Raji (cell line): ENCODE results near the gene ASB9.

Experiments
- POLR2A ChIP-seq: IDR thresholded peaks from 2 replicates; pipeline ENCODE4 v1.6.1; 2011; ENCODE audit warnings: low read depth, low read length, control low read depth; ENCODE audit not compliant: insufficient read depth

Gene ASB9

DNA sequence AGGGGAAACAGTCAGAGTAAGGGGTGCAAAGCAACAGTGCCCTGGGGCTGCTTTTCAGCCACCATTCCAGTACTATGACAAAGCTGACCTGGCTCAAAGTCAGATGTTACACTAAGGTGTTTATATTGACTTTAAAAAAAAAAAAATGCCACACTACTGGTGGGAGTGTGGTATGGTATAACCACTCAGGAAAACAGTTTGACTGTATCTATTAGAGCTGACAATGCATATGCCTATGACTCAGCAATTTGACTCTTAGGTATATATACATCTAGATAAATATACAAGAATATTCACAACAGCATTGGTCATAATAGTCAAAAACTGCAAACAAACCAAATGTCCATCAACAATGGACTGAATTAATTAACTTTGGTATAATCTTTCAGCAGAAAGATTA lies 15.0 kb downstream of the ASB9 start:
- TF ChIP-seq POLR2A: no peak

DNA sequence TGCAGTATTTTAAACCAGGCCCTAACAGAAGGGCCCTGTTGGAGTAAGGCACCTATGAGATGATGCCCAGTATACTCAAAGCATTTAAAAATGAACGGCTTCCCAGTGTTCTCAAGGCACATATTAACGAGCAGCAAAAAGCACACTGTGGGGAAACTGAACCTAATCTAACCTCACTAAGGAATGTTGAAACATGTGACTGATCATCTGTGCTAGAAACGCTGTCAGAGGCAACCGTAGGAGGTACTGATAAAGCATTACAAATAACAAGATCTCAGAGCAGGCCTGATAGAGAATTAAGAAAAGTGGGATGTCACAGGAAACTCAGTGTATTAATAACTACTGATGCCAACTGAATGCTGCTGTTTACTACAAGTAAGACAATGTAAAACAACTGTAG lies 24.0 kb downstream of the ASB9 start:
- no peak for TF ChIP-seq POLR2A

DNA sequence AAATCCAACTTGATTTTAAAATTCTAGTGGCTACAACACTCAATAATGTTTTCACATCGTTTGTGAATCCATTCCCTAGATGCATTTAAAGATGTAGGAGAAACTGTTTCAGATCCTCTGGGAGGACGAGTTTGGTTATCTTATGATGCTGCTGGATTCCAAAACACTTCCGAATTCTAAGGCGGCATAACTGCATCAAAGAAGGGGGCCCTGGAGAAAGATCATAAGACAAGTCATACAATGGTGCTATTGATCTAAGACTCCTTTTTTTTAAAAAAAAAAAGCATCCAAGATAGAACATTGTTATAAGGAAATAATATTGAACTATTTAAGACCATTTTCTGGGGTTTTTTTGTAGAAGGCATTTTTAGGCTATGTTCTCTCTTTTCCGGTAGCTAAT lies 25.5 kb downstream of the ASB9 start:
- no peak for TF ChIP-seq POLR2A

DNA sequence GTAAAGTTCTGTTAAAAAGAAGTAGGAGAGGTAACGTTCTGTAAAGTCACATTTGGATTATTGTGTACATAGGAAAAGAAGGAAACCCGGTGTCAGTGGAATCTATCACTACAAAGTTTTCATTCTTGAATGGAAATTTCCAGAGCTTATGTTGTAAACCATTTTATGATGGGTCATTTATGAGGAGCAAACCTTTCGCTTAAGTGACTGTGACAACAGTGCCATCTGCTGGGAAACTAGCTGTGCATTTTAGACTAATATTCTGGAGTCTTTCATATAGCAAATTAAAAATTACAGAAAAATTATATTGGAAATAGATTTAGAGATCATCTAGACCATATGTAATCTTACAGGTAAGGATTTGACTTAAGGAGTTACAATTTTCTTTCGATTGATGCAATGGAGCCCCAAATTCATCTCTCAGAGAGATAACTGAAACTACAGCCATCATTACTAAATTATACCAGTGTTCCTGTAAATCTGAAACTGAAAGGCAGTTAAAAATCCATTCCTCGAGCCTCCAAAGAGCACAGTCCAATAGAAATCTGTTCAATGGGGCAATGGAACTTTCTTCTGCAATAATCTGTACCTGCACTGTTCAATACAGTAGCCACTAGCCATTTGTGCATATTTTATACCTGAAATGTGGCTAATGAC lies 26.9 kb downstream of the ASB9 start:
- no peak for TF ChIP-seq POLR2A

DNA sequence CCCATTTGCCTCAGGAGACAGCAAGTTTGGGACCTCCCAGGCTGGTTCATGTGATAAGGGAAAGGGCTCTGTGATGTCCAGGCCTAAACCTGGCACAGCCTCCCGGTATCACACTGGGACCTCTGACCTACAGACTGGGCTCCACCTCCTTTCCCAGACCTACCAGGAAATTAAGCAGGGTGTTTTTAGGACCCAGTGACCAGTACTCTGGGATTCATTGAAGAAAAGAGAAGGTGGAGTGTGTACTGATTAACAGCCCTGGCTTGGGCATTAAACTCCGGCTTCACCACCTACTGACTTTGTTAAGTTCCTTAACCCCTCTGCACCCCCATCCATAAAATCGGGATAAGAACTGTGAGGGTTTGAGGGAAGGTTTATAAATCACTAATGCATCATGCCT lies 28.6 kb downstream of the ASB9 start:
- TF ChIP-seq POLR2A: no peak

DNA sequence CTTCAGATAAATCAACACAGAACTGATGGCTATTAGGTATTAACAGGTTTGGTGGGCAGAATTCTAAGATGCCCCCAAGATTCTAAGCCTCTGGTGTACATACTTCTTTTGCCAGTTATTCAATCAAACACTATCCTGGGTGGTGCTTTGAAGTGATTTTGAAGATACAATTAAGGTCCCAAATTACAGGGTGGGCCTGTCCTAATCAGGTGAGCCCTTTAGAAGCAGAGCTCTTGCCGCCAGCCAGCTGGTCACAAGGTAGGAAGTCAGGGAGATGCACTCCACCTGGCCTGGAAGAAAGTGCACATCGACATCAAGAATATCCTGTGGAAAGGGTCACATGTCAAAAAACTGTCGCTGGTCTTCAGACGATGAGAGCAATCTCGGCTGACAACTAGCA lies 29.5 kb downstream of the ASB9 start:
- TF ChIP-seq POLR2A: no peak

DNA sequence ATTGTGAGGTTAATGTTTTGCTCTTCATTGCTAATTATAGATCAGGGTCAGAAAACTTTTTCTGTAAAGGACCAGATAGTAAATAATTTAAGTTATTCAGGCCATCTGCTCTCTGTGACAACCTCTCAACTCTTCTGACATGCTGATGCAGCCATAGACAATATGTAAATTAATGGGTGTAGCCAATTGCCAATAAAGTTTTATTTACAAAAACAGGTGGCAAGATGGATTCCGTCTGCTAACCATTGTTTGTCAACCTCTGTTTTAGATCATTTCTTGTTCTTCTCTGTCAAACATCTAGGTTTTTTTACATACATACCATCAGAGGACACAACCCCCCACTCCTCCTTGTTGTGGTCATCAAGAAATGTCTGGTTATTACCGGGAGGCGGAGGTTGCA lies 33.7 kb downstream of the ASB9 start:
- no peak for TF ChIP-seq POLR2A

DNA sequence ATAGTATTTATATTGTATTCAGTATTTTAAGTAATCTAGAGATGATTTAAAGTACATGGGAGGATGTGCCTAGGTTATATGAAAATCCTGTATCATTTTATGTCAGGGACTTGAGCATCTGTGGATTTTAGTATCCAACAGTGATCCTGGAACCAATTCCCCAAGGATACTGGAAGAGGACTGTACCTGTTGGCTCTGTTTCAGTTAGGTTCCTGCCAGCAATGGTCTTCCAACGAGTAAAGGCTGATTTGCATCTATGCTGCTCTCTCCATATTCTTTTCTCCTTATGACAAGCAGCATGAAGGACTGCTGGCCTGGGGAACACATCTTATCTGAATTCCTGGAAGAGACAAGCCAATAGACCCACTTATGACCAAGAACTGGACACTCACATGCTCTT lies 34.9 kb downstream of the ASB9 start:
- no peak for TF ChIP-seq POLR2A

DNA sequence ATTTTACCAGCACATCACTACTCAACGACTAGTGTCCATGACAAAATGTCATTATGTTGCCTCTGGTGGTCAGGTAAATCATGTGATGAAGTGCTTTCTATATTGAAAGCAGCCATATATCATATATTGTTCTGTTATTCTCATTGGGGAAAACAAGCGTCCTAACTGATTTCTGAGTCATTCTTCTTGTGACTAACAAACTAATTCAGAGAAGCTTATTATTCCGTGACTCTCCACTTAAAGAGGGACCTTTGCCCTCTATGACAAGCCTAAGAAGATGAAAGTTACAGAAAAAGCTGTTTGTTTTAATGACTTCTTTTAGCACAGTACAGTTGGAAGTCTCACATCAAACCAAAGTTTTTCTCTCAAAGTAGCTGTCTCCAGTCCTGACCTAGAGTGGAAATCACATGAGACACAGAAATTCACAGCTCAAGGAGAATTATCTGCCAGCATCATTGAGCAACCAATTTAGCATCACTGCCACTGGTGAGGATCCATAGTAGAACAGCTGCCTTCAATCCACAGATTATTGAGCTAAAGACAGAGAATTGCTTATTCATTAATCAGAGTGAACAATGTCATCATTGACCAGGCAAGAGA lies 36.4 kb downstream of the ASB9 start:
- TF ChIP-seq POLR2A: no peak

DNA sequence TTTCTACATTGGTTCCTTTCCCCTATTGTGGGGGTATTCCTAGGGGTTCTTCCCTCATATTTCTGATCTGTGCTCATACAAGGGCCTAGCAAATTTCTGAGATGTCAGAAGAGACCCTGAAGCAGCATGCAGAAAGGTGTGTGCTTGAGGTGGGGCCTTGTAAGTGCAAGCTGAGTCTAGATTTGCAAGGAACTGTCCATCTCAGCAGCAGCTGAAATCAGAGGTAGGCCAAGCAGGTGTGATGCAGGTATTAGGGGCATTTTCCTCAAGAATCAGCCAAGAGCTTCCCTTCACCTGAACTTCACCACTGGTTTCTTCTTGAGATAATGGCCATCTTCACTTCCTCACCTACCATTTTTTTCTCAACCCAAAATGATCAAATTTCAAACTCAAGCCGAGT lies 45.1 kb downstream of the ASB9 start:
- TF ChIP-seq POLR2A: no peak

DNA sequence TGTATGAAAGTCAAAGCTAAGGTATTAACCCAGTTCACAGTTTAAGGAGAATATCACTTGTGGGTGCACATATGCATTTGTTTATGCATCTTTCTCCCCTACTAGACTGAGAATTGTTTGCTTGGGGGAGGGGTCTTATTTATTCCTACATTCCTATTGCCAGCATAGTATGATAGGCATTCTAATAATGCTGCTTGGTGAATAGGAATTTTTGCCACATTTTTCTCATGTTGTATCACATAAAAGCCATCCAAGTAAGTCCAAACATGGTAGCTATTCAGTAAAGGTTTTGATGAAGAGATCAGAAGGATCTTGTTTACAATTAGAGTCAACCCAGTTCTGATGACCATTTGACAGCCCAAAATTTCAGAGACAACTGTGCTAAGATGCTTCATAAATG lies 48.6 kb downstream of the ASB9 start:
- no peak for TF ChIP-seq POLR2A

DNA sequence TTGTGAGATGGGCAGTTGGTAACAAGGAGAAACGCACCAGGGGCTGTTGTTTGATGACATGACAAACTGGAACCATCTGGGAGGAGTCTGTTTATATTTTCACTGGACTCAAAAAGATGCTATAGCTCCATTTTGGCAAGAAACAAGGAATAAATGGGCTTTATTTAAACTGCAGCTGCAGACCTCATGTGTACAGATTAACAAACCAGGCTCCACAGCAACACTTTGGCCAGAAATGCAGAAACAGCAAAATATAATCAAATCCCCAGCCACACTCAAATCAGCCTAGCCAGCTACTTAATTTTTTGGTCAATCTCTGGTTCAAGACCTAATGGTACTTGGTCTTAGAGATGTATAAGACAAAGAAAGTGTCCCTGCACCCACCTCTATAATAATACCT lies 52.7 kb downstream of the ASB9 start:
- TF ChIP-seq POLR2A: no peak

DNA sequence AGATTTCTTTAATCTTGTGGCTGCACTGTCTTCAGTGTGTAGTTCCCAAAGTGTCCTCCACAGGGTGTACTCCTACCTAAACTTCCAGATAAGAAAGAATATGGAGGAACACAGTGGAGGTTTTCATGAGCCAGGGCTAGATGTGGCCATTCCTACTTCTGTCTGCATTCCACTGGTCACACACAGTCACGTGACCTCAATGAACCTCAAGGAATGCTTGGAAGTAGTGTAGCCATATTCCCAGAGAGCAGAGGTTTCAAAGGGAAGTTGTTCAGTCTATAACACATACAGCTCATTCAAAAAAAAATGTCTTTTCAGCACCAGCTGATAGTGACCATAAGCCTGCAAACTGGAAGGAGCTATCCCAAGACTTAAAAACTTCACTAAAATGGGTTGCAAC lies 53.6 kb downstream of the ASB9 start:
- no peak for TF ChIP-seq POLR2A

DNA sequence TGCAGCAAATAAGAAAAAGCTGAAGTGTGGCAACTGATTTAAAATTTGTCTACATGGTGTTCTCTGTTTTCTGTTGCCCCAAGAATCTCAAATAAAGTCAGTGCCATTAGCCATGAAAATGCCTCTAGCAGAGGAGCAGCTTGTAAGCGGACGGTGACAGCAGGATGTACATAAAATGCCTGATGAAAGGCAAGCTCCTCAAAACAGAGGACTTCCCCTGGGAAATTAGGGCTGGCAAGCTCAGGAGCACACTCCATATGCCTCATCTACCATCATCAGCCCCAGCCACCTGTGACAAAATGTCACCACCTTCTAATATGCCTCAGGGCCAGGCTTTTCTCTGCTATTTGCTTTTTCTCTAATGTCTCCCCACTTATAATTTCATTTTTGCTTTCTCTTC lies 54.5 kb downstream of the ASB9 start:
- TF ChIP-seq POLR2A: no peak

DNA sequence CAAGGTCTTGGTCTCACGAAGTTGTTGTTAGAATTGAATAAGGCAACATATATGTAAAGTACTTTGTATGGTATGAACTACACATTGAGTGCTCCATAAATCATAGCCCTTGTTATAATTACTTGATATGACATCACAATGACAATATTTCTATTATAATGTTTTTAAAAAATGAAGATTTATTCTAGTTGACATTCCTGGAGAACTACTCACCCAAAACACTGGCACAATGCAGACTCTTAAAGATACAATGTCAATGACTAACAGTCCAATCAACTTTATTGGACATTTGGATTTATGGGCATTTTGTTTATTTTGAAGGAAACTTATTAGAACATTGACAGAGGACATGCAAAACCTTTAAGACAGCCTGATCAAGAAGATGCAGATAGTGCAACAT lies 55.3 kb downstream of the ASB9 start:
- no peak for TF ChIP-seq POLR2A

DNA sequence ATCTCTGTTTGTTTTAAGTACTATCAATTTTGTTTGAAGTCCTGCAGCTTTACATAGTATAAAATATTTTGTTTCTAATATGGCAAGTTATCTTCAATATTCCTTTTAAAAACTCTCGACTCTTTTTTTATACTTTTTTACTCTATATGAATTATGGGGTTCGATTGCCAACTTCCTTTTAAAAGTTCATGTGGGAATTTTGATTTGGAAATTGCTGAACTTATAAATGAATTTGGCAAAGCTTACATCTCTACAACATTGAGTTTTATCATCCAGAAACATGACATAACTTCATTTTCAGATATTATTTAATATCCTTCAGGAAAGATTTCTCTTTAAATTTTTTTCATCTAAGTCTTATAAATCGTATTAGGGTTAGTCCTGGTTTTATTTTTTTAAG lies 60.8 kb downstream of the ASB9 start:
- TF ChIP-seq POLR2A: no peak

DNA sequence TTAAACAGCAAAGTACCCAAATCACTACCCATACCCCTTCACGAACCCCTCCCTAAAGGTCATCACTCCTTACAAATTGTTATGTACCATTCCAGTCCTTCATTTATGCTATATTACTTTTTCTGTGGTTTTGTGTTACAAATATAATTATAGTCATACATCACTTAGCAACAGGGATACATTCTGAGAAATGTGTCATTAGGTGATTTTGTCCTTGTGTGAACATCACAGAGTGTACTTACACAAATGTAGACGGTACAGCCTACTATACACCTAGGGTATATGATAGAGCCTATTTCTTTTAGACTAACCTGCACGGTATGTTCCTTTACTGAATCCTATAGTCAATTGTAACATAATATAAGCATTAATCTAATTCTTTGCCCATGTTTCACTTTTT lies 61.9 kb downstream of the ASB9 start:
- no peak for TF ChIP-seq POLR2A
